ENCODE data around the gene CASP10. TPM values are rescaled to one million over a fixed set of nuclear protein-coding genes. Genes with fewer than 3 reads are reported as not detected.
A peak's percentile ranks its signal among the peaks of the same experiment; 100 is the strongest.

The CASP10 gene
- total and polyA plus RNA-seq, 2 experiments from 2014 or later: 1.6 to 11.0 TPM

GRCh38 chr2:201231781-201232466 lies 49.0 kb downstream of the CASP10 start:
- Histone ChIP-seq H3K27ac (peak overlapping the region; percentile 77), H3K9me3 (ENCODE audit: low read depth) (no peaks in the 10 kb centered on the region), H3K4me1 (ENCODE audit: insufficient read depth) (peaks cover 4% of the 10 kb centered on the region), H2AFZ (peak overlapping the region; percentile 78), H4K20me1 (ENCODE audit: insufficient read depth, poor library complexity, severe bottlenecking) (no peaks in the 10 kb centered on the region), H3K36me3 (replicated peaks; ENCODE audit: insufficient read depth, low read depth) (no peaks in the 10 kb centered on the region), H3K27me3 (no peaks in the 10 kb centered on the region), H3K4me2 (peak overlapping the region; percentile 64), H3K79me2 (peaks cover 3% of the 10 kb centered on the region), H3K9me2 (replicated peaks; ENCODE audit: insufficient read depth) (no peaks in the 10 kb centered on the region), H3K4me3 (no peak overlapping the region)
- 15% methylated on average over 8 of the region's 8 CpGs for WGBS (ENCODE audit: low lambda C conversion rate, missing lambda C conversion rate)
- DNase-seq (ENCODE audit: low spot score): peak; percentile 96
- TF ChIP-seq EZH2phosphoT487 (IDR thresholded peaks at IDR 0.05; ENCODE audit: low read depth, severe bottlenecking, unreplicated experiment) (no peak), CTCF (IDR thresholded peaks at IDR 0.05; ENCODE audit: poor library complexity) (peak; percentile 93), EZH2 (IDR thresholded peaks at IDR 0.05; ENCODE audit: borderline replicate concordance) (no peak)

DNA sequence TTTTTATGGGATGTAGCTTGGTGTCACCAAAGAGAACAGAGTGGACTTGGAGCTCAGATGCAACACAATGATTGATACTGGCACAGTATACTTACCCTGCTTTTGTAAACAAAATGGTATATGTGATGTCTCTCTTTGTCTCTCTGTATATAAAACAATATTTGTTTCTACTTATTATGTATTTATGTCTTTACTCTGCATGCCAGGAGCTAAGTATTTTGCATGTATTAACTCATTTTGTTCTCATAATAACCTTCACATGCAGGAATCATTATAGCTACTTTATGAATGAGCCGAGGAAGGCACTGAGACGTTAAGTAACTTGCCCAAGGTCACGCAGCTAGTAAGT lies 49.5 kb downstream of the CASP10 start:
- Histone ChIP-seq H3K4me3 (no peak overlapping the region), H2AFZ (peak overlapping the region; percentile 31), H3K4me1 (ENCODE audit: insufficient read depth) (peaks cover 4% of the 10 kb centered on the region), H3K27me3 (no peaks in the 10 kb centered on the region), H3K27ac (peak overlapping the region; percentile 39), H3K9me3 (ENCODE audit: low read depth) (no peaks in the 10 kb centered on the region), H3K9me2 (replicated peaks; ENCODE audit: insufficient read depth) (no peaks in the 10 kb centered on the region), H3K36me3 (replicated peaks; ENCODE audit: insufficient read depth, low read depth) (no peaks in the 10 kb centered on the region), H3K79me2 (peaks cover 3% of the 10 kb centered on the region), H3K4me2 (peak overlapping the region; percentile 30), H4K20me1 (ENCODE audit: insufficient read depth, poor library complexity, severe bottlenecking) (no peaks in the 10 kb centered on the region)
- TF ChIP-seq CTCF (IDR thresholded peaks at IDR 0.05; ENCODE audit: poor library complexity) (no peak), EZH2 (IDR thresholded peaks at IDR 0.05; ENCODE audit: borderline replicate concordance) (no peak), EZH2phosphoT487 (IDR thresholded peaks at IDR 0.05; ENCODE audit: low read depth, severe bottlenecking, unreplicated experiment) (no peak)
- DNase-seq (ENCODE audit: low spot score): no peak
- 80% methylated on average over 3 of the region's 3 CpGs for WGBS (ENCODE audit: low lambda C conversion rate, missing lambda C conversion rate)

DNA sequence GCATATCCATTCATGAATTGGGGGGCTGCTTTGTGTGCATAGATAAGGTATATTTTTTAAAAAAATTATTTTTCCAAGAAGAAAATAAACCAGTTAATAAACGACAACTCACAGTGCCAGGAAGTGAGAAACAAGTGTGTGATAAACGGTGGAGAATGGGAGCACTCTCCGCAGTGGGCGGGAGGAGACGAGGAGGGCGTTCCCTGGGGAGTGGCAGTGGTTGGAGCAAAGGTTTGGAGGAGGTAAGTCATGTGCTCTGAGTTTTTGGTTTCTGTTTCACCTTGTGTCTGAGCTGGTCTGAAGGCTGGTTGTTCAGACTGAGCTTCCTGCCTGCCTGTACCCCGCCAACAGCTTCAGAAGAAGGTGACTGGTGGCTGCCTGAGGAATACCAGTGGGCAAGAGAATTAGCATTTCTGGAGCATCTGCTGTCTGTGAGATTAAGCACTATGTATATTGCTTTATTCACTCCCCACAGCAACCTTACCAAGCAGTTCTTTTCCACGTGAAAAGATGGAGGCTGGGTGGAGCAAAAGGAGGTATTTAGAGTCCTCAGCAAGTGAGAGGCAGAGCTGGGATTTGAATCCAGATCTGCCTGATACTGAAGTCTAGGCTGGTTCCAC lies 50.4 kb downstream of the CASP10 start:
- peak overlapping the region; percentile 64 for H3K27ac ChIP-seq
- DNase-seq (ENCODE audit: low spot score): peak; percentile 75

More for the DNA sequence above, 50.4 kb downstream of the CASP10 start:
- Histone ChIP-seq H3K4me2 (peak overlapping the region; percentile 70), H3K27me3 (no peaks in the 10 kb centered on the region), H2AFZ (peak overlapping the region; percentile 46), H3K9me2 (replicated peaks; ENCODE audit: insufficient read depth) (no peaks in the 10 kb centered on the region), H3K9me3 (ENCODE audit: low read depth) (no peaks in the 10 kb centered on the region), H3K36me3 (replicated peaks; ENCODE audit: insufficient read depth, low read depth) (no peaks in the 10 kb centered on the region), H4K20me1 (ENCODE audit: insufficient read depth, poor library complexity, severe bottlenecking) (no peaks in the 10 kb centered on the region), H3K4me3 (no peak overlapping the region), H3K79me2 (peaks cover 3% of the 10 kb centered on the region), H3K4me1 (ENCODE audit: insufficient read depth) (peaks cover 4% of the 10 kb centered on the region)
- 59% methylated on average over 8 of the region's 8 CpGs for whole genome bisulfite sequencing (ENCODE audit: low lambda C conversion rate, missing lambda C conversion rate)
- TF ChIP-seq EZH2 (IDR thresholded peaks at IDR 0.05; ENCODE audit: borderline replicate concordance): no peak
- TF ChIP-seq CTCF (IDR thresholded peaks at IDR 0.05; ENCODE audit: poor library complexity): no peak
- no peak for TF ChIP-seq EZH2phosphoT487 (IDR thresholded peaks at IDR 0.05; ENCODE audit: low read depth, severe bottlenecking, unreplicated experiment)
